ENCODE results near the gene DAAM2. TPM values are rescaled to one million over a fixed set of nuclear protein-coding genes. Genes with fewer than 3 reads are reported as not detected.

The DAAM2 gene
- total and polyA plus RNA-seq, 2 of the 8 experiments (the other 6 are each of a cell fraction or from before 2014, with no cell fraction given): 1.5 to 2.9 TPM

GRCh38 chr6:39885691-39886090 lies 93.5 kb downstream of the DAAM2 start:
- no peaks in the 10 kb centered on the region for H3K36me3 ChIP-seq (ENCODE audit: control insufficient read depth in 2 of 4, insufficient read depth in 4 of 4, low read length in 3 of 4)
- H2BK5ac ChIP-seq (ENCODE audit: low read depth, low read length): no peak overlapping the region
- H3K9ac ChIP-seq (replicated peaks in 1 of 4; ENCODE audit: extremely low read depth in 1 of 4, low read depth in 3 of 4, low read length in 3 of 4): no peak overlapping the region
- H3K4me3 ChIP-seq (ENCODE audit: extremely low read depth in 1 of 4, insufficient read depth in 2 of 4, low read depth in 3 of 4, low read length in 4 of 4): no peak overlapping the region
- FAIRE-seq: no peak
- no peaks in the 10 kb centered on the region for H4K20me1 ChIP-seq (replicated peaks in 1 of 2; ENCODE audit: control insufficient read depth in 1 of 2, insufficient read depth in 2 of 2, low read length in 2 of 2)
- H2BK120ac ChIP-seq (replicated peaks; ENCODE audit: low read depth, low read length): no peak overlapping the region
- H3K79me2 ChIP-seq (ENCODE audit: control insufficient read depth in 1 of 2, insufficient read depth in 2 of 2, low read length in 2 of 2): no peaks in the 10 kb centered on the region
- WGBS, 2 experiments (ENCODE audit: extremely low coverage in 1 of 2, insufficient coverage in 1 of 2, insufficient read length in 1 of 2, insufficient replicate concordance in 2 of 2, low coverage in 1 of 2, low lambda C conversion rate in 2 of 2, missing lambda C conversion rate in 1 of 2): 94% methylated on average over 7 of the region's 7 CpGs; no CpG with 5 or more reads in 1 of the 2 experiments
- no peak overlapping the region for H2BK12ac ChIP-seq (ENCODE audit: low read depth, low read length)
- H4K91ac ChIP-seq (replicated peaks; ENCODE audit: insufficient read length, low read length): no peak overlapping the region
- no peak for DNase-seq (ENCODE audit: low read depth in 1 of 2, low spot score in 2 of 2)
- H2BK20ac ChIP-seq (ENCODE audit: low read length): no peak overlapping the region
- no peak overlapping the region for H3K4me2 ChIP-seq (ENCODE audit: insufficient read depth in 1 of 2, low read depth in 2 of 2, low read length in 2 of 2)
- no peak overlapping the region for H4K8ac ChIP-seq (ENCODE audit: extremely low read depth, insufficient read depth, low read length)
- no peaks in the 10 kb centered on the region for H3K9me3 ChIP-seq (ENCODE audit: insufficient read depth in 2 of 2, low read depth in 1 of 2, low read length in 1 of 2)
- no peak overlapping the region for H2AK5ac ChIP-seq (ENCODE audit: low read depth, low read length)
- no peak overlapping the region for H2BK15ac ChIP-seq (ENCODE audit: low read length)
- CTCF ChIA-PET (ENCODE audit: partially characterized antibody): interaction anchor here (0.9 to 2.5 kb wide), 5 partner anchors 17 to 524 kb away, joined by 3 to 18 read pairs (median 3); no protein-coding TSS in a partner anchor
- 0 out of 2 replicates have a peak, but pooled peaks cover 2% of the 10 kb centered on the region for H3K23me2 ChIP-seq (ENCODE audit: low read depth, low read length)
- H3K23ac ChIP-seq (ENCODE audit: insufficient read length): no peak overlapping the region
- POLR2A ChIA-PET (ENCODE audit: partially characterized antibody): no interaction called here
- no peak for TF ChIP-seq YY1 (IDR thresholded peaks at IDR 0.05; ENCODE audit: low read depth, low read length)
- no peak for TF ChIP-seq TAF7 (optimal IDR thresholded peaks at IDR 0.05; ENCODE audit: borderline replicate concordance, low read depth, low read length)
- TF ChIP-seq GABPA (IDR thresholded peaks at IDR 0.05; ENCODE audit: borderline replicate concordance, insufficient read depth, low read length): no peak
- H3K18ac ChIP-seq (ENCODE audit: extremely low read depth, low read length): no peak overlapping the region
- H3K56ac ChIP-seq (replicated peaks; ENCODE audit: insufficient read length, low read depth, low read length): no peak overlapping the region
- no peak overlapping the region for H3K27ac ChIP-seq (ENCODE audit: low read depth, low read length)
- H4K5ac ChIP-seq (ENCODE audit: insufficient read length, low read depth, low read length): no peak overlapping the region
- no peak overlapping the region for H2AFZ ChIP-seq (ENCODE audit: low read length)
- no peak overlapping the region for H3K4ac ChIP-seq (replicated peaks; ENCODE audit: insufficient read length, low read depth, low read length)
- H3K14ac ChIP-seq (ENCODE audit: insufficient read length): no peak overlapping the region
- no peaks in the 10 kb centered on the region for H3K4me1 ChIP-seq (replicated peaks in 1 of 4; ENCODE audit: control insufficient read depth in 3 of 4, insufficient read depth in 4 of 4, low read length in 3 of 4)
- H3K79me1 ChIP-seq (ENCODE audit: low read depth, low read length): no peaks in the 10 kb centered on the region
- H3K27me3 ChIP-seq (replicated peaks in 1 of 4; ENCODE audit: control insufficient read depth in 3 of 4, extremely low read depth in 1 of 4, insufficient read depth in 3 of 4, low read length in 3 of 4): no peaks in the 10 kb centered on the region
